NCI-H2227 (cell line): ENCODE measurements around the gene HOXA1.
"Not testable (repeated sequence)": the region's sequence is repeated elsewhere in the genome, so short reads cannot be mapped to it uniquely, and the experiment has no call there.

Experiments
- DNase-seq: peaks from one replicate; lab custom pipeline; 2025; ENCODE audit not compliant: unreplicated experiment; lab: John Stamatoyannopoulos, UW

Gene HOXA1

DNA sequence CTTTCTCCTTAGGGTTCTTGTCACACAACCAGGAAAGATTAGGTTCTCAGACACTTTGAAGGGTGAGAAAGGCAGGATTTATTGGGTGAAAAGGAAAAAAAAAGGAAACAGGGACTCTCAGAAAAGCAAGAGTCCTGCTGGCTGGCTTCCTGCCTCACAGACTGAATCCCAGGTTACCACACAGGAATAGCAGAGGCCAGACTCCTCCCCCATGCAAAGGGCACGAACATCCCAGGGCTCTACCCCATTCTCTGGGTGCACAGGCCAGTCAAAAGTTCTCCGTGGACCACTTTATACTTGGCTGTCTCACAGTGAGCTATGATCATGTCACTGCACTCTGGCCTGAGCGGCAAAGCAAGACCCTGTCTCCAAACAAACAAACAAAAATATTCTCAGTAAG lies 42.6 kb downstream of the HOXA1 start:
- DNase-seq = no peak

GRCh38 chr7:27051451-27051850 lies 44.3 kb downstream of the HOXA1 start:
- no peak for DNase-seq

- no peak for DNase-seq
These were observed 47.4 kb downstream of the HOXA1 start for GRCh38 chr7:27048438-27048837.

GRCh38 chr7:27046854-27047549 lies 48.8 kb downstream of the HOXA1 start:
- DNase-seq = no peak

- DNase-seq = not testable (repeated sequence)
These were observed 49.8 kb downstream of the HOXA1 start for GRCh38 chr7:27045972-27046371.

DNA sequence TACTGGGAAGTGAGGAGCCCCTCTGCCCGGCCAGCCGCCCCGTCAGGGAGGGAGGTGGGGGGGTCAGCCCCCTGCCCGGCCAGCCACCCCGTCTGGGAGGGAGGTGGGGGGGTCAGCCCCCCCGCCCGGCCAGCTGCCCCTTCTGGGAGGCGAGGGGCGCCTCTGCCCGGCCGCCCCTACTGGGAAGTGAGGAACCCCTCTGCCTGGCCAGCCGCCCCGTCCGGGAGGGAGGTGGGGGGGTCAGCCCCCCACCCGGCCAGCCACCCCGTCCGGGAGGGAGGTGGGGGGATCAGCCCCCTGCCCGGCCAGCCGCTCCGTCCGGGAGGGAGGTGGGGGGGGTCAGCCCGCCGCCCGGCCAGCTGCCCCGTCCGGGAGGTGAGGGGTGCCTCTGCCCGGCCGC lies 50.7 kb downstream of the HOXA1 start:
- not testable (repeated sequence) for DNase-seq
